GM21367 (cell line): ENCODE results near the gene ARHGEF26.

ENCODE experiments used
- ATAC-seq: cut with Tn5 transposase; IDR thresholded peaks from one replicate; pipeline ENCODE4 v1.9.1; 2021; ENCODE audit not compliant: unreplicated experiment

ARHGEF26 gene

DNA sequence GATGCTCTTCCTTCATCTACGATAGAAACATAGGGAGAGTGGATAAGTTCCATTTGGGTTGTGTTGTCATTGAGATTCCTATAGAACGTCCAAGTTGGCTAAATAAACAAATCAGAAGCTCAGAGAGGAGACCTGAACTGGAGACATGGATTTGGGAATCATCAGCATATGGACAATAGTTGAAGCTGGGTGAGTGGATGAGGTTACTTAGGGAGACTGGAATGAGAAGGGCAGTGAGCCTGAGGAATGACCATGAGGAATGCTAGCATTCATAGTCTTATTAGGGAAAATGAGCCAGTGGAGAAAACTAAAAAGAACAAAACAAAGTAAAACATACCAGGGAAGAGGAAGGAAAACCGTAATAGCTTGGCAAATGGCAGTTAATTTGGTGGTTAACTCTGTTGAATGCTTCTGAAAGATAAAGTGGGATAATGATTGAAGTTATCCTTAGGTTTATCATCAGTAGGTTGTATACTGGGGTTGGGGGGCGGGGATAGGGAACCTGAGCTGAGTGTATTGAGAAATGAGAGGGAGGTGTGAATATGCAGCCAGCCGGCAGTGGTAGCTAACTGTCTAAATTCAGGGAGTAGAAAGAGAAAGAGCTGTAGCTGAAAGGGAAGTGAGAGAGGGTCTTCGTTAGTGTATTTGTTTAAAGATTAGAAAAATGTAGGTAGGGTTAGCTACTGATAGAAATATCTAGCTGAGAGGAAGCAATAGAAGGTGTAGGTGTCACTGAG lies 74.6 kb downstream of the ARHGEF26 start:
- no peak for ATAC-seq

DNA sequence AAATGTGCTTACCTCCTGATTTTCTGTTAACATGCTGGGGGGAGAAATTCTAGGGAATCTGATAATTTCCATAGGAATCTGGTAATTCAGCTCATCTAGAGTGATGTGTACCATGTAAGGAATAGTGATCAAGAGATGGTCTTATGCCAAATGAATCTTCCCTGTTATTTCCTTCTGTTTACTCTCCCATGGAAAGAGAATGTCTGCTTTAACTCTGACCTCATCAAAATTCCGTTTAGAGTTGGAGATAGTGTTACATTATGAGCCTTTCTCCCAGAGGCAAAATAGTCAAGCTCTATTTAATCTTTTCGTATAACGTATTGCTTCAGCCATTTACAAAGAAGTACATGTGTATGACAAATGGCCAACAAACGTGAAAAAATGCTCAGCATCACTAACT lies 76.6 kb downstream of the ARHGEF26 start:
- ATAC-seq: no peak

DNA sequence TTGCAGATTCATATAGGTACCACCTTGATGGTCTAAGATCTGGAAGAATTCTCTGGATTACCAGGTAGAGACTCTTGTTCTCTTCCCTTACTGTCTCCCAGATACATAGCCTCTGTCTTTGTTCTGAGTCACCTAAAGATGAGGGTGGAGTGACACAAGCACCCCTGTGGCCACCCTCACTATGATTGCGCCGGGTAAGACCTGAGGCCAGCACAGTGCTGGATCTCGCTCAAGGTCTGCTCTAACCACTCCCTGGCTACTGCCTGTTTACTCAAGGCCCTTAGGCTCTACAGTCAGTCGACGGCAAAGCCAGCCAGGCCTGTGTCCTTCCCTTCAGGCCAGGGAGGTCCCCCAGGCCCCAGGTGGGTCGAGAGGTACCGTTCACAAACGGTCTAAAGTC lies 88.3 kb downstream of the ARHGEF26 start:
- ATAC-seq: no peak

DNA sequence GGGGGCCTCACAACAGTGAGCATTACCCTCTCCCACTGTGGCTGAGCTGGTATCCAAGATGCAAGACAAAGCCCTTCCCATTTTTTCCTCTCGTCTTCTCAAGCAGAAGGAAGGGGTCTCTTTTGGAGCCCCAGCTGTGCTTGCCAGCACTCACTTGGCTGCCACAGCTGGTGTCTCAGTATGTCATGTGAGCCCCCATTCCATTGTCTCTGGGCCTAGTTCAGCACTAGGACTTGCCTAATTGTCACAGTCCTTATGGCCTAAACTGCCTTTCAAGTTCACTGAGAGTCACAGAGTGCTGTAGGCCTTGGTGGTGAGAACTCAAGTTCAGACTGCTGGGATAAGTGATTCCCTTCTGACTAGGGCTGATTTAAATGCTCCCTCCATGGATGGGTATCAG lies 89.8 kb downstream of the ARHGEF26 start:
- no peak for ATAC-seq

DNA sequence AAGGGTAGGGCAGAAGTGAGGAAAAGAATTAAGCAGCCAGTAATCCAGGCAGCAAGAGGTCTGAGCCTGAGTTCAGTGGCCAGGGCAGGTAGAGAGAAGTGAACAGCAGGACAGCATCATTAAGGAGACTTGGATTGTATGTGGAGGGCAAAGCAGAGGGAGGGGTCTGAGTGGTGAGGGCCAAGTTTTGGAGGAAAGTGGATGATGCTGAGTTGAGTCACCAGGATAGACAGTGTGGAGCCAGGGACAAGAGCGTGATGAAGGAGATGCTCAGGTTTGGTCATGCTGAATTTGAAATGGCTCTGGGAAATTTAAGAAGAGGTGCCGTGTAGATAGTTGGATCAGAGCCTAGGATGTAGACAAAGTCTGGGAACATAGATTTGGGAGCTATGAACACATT lies 93.1 kb downstream of the ARHGEF26 start:
- ATAC-seq: no peak

DNA sequence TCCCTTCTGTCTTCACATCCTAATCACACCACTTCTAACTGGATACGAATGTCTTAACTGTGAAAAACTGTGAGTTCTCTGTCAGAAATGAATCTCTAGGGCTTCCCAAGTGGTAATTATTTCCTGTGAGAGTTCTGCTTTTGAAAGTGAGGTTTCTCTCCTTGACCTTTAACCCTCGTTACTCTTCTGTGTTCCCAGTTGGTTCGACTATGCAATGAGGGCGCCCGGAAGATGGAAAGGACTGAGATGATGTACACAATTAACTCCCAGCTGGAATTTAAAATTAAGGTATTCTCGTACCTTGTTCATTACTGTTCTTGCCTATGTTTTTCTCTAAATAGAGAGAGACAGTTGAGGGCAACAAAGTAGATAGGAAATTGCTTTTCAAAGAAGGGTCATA lies 96.5 kb downstream of the ARHGEF26 start:
- no peak for ATAC-seq

DNA sequence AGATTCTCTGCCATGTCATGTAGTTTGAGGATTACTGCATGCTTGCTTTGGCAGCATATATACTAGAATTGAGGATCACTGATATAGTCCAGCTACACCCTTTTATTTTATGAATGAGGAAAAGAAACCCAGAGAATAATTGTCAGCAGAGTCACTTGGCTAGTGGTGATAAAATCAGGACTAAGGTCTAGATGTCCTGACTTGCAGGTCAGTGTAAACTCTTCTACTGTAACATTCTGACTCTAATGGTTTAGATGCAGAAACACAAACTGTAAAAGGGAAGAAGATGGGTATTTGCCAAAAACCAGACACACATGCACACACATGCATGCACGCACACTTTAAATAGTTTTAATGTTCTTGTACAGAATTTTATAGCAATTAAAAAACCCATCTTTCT lies 97.5 kb downstream of the ARHGEF26 start:
- ATAC-seq: no peak

DNA sequence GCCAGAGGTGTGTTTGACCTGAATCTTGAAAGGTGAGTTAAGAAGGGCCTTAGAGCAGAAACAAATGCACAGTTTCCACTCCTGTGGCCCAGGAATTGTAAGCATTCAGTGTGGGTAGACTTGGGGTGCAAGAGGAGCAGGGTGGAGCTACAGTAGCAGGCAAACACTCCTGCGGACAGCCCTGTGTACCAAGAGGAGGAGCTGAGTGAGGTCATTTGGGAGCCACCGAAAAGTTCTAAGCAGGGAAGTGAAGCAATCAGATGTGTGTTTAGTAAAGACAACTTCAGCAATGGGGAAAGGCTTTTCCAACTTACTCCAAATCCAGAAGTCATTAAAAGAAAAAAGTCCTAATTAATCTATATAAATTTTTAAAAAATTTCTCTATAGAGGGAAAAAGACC lies 99.3 kb downstream of the ARHGEF26 start:
- no peak for ATAC-seq

DNA sequence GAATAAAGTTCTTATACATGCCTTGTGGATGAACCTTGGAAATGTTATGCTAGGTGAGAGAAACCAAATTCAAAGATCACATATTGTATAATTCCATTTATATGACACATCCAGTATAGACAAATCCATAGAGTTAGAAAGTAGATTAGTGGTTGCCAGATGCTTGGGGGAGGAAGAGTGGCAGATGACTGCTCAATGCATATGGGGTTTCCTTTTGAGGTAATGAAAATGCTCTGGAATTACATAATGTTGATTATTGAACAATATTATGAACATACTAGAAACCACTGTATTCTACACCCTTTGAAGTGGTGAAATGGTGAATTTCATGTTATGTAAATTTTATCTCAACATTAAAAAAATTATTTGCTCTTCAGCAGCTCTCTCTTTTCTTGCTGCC lies 102.3 kb downstream of the ARHGEF26 start:
- no peak for ATAC-seq

DNA sequence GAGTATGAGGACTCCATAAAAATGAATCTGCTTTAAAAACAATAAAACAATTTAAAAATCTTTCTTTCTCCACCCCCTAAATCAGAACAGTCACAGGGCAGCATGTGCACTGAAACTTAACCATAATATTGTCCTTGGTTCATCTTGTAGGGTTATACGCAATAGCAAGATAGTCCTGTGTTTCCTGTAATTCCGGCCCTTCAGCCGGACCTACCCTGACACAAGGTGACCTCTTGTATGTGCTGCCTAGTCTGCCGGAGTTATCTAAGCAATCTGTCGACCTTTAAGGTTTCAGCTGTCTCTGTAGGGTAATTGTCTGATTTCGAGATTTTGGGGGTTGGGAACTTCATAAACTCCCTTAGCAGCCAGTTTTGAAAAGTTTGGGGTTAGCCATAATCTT lies 103.2 kb downstream of the ARHGEF26 start:
- no peak for ATAC-seq

DNA sequence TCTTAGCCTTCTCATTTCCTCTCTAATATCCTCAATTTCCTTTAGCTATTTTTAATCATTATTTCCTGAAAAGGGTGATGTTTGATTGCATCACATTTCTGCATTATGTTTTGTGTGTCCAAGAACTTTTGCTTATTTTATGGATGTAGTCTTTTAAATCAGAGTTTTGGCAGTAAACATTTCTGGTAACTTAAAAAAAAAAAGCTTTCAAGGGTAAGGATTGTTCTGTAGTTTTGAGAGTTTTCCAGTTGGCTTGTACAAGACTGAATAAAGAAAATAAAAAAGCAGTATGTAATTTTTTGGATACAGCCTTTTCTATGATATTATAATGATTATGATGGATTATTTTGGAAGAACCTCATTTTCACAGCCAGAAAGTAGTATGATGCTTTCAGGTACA lies 103.7 kb downstream of the ARHGEF26 start:
- no peak for ATAC-seq

DNA sequence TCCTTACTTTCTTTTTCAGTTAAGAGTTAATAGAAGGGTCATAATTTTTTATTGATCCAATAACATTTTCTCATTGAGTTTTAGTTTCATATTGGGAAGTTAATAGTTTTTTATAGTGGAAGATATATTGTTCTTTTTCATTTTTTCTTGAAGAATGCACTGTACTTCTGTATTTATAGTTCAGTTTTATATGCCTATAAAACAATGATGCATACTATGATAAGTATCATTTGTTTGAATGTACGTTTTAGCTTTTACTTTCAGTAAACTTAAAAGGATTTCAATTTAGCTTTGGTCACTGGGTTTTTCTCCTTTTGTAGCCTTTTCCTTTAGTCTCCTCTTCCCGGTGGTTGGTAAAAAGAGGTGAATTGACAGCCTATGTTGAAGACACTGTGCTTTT lies 104.3 kb downstream of the ARHGEF26 start:
- no peak for ATAC-seq

DNA sequence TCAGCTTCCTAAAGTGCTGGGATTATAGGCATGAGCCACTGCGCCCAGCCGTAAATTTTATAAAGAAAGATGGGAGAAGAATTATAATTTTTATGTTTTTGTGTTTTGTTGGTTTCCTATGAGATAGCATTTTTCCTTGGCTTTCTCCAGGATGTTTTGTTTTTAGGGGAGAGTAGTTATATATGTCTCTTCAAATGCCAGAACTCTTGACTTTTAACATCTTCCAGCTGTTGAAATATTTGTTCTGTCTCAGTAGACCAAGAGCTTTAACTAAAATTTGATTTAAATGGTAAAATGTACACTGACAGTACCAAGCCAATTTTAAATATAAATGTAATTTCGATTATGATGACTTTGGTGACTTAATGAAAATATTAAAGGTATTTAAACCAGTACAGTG lies 106.3 kb downstream of the ARHGEF26 start:
- ATAC-seq: no peak

DNA sequence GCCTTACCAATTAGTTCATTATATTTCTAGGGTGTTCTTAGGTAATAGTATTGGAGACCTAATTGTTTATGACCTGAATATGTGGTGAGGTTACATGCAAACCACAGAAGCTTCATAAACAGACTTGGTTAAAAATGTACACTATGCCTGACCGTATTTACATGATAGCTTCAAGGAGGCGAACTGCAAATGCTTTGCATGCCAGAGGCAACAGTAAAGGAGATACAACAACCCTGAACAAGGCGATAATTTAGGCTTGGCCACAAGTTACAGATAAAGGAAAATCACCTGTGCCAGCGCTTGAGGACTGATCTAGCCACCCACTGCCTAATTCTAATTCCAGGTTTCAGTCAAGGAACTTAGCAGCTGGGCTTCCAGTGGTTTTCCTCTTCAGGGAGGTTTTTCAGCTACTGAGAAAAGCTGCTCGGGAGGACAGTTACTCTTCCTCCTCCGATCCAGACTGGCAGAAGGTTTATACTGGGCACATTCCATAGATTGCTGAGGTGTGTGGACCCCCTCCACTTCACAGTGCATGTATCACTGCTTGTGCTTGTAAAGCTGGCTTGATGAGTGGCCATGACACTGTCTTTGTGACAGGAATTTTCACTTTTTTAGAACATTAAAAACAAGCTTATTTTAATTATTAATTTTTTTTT lies 107.5 kb downstream of the ARHGEF26 start:
- ATAC-seq: no peak

DNA sequence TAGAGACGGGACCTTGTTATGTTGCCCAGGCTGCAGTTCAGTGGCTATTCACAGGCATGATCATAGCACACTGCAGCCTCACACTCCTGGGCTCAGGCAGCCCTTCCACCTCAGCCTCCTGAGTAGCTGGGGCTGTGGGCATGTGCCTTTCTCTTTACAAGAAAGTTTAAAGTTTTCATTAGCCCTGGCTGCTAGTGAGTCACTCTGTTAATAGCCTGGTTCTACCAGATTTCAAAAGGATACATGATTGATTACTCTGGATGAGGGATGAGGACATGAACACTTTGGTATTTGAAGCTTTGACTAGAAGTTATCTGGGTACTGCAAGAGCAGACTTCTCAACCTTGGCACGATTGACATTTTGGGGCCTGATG lies 108.0 kb downstream of the ARHGEF26 start:
- no peak for ATAC-seq

DNA sequence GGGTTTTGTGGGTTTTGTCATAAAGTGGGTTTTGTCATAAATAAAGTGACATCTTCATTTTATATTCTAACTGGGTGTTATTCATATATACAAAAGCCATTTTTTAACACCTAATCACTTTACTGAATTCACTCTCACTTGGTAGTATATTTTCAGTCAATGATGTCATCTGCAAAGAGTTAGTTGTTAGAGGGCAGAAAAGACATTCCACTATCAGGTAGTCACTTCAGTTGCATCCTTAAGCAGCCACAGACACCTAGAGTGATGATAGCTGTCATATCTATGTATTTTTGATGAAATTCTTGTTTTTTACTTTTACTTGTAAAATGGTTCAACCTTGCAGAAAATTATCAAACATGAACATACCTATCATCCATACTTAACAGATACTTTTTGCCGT lies 114.1 kb downstream of the ARHGEF26 start:
- ATAC-seq: no peak

DNA sequence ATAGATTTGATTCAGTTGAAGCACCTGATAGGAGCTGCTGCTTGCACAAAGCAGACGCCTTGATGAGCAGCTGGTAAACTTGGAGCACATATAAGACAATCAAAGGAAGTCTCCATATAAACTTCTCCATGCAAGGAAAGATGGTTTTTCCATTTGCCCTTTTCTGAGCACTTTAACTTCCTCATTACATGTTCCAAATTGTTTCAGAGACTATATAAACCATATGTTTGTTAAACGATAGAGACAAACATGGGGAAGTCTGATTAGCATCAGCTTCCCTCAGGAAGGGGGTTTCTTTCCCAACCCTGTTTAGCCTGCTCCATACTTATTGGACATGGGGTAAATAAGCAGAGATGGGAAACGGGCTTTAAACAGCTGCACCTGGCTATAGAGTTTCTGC lies 115.1 kb downstream of the ARHGEF26 start:
- no peak for ATAC-seq

DNA sequence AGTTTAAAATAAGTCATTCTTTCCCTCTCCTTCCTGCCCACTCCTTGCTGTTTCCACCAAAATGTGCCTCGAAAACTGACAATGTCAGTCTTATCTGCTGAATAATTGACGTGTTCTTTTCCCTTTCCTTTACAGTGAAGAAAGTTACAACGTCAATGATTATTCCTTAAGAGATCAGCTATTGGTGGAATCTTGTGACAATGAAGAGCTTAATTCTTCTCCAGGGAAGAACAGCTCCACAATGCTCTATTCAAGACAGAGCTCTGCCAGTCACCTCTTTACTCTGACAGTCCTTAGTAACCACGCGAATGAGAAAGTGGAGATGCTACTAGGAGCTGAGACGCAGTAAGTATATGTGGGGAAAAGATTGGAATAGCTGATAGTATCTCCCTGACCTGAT lies 119.0 kb downstream of the ARHGEF26 start:
- ATAC-seq: no peak

DNA sequence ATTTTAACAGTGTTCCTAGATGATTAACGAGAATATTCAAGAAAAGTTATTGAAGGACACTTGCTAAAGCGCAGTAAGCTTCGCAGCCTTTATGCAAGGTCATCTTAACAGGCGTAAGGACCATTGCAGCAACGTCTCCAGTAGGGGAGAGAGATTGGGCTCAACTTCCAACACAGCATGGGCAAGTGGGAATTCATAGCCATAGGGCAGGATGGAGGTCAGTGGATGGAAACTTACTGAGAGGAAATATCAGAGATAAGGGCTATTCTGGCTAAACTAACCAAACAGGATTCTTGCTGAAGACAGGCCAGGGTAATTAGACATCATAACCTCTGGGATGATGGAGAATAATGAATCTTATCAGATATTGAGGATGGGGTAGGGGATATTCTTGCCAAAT lies 120.3 kb downstream of the ARHGEF26 start:
- ATAC-seq: no peak

DNA sequence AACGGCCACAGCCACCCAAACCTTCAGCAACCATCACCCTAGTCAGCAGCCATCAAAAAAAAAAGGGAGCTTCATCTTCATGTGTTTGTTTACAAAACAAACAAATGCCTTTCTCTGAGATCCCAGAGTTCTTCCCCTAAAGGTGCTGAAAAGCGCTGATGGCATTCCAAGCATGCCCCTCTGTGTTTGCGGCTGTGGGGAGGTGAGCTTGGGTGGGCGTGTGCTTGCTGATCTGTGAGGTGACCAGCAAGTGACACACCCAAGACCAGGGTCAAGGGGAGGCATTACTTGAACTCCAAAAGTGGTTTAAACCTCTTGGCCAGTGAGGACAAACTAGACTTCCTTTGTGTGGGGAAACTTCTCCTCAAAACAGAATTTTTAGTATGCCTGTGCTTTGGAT lies 121.6 kb downstream of the ARHGEF26 start:
- ATAC-seq: no peak

DNA sequence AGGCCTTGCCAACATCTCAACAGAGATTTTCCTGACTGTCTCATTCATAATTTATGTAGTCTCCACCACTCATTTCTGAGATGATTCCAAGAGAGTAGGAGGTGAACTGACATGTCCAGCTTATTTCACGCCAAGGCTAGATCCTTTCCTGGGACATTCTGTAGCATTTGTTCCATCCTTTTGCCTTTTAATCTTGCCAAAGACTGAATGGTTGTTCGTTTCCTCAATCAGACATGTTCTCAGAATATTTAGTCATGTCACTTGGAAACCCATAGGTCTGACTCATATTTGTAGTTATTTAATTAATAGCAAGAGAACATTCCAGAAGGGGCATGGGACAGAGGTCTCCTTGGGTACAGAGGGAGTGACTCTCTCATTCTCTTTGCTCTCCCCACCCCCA lies 122.2 kb downstream of the ARHGEF26 start:
- no peak for ATAC-seq

DNA sequence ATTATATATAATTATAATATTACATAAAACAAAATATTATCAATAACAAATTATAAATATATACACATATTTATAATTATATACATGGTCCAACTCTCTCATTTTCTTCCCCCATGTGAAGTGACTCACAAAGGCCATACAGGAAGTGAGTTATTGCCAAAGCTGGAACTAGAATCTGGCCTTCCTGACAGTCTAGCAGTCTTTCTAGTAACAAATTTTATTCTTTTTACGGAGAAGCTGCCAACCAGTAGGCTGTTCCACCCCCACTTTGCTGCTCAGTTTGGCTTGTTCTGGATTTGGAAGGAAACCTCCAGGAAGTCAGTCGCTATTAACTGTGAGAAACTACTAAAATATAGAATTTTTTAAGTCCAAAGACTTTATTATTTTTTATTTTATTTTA lies 123.5 kb downstream of the ARHGEF26 start:
- no peak for ATAC-seq

DNA sequence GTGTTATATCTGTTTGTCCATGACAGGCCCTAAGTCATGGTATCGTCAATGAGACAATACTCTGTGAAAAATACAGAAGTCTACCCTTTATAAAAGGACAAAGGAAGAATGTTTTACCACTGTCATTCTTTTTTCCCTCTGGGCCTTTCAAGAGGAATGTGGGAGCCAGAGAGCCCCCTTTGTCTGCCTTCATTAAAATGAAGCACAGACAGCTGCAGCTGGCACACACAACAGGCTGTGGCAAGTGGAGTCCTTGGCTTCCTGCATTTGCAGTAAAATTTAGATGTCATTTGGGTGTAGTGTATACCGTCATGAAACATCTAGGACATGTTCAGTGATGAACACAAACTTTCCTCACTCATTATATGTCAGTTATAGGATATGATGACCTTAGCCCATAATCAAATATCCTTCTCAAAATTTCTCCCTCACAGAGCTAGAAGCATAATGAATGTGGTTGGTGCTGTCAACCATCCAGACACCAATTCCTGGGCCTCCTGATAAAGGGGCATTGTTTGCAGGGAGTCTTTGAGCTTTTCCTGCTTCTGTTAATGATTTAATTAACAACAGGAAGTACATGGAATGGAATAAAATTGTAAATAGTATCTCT lies 126.7 kb downstream of the ARHGEF26 start:
- ATAC-seq: no peak
